SK-N-SH (cell line): ENCODE data around the gene AKT3.

Source experiments
- ELF1 ChIP-seq: IDR thresholded peaks from 2 replicates; pipeline ENCODE4 v1.4.0; 2012
- EP300 ChIP-seq, 2 experiments: IDR thresholded peaks; 2 replicates each; pipeline versions ENCODE4 v1.4.0 to v1.6.1; 2012; ENCODE audit warnings: borderline replicate concordance in 1 of 2, low read depth in 1 of 2, low read length in 1 of 2
- EZH2phosphoT487 ChIP-seq: fragments of 200-600 bp; sonication (generic); IDR thresholded peaks from 2 replicates; pipeline ENCODE4 v1.6.1; 2017; ENCODE audit warnings: low read depth, mixed run types, mild to moderate bottlenecking, antibody characterized with exemption, moderate library complexity, borderline replicate concordance
- FOSL2 ChIP-seq: IDR thresholded peaks from 2 replicates; pipeline ENCODE4 v1.4.0; 2012; ENCODE audit warnings: low read depth, mild to moderate bottlenecking, moderate library complexity, borderline replicate concordance
- POLR2AphosphoS5 ChIP-seq: IDR thresholded peaks from 2 replicates; pipeline ENCODE4 v1.6.1; 2012; ENCODE audit warnings: low read depth, low read length
- SIN3A ChIP-seq: IDR thresholded peaks from 2 replicates; pipeline ENCODE4 v1.6.1; 2012; ENCODE audit warnings: low read depth, mild to moderate bottlenecking, low read length, moderate library complexity, borderline replicate concordance
- USF2 ChIP-seq: fragments of 150-350 bp; IDR thresholded peaks from 2 replicates; pipeline ENCODE4 v1.6.1; 2017; ENCODE audit warnings: antibody characterized with exemption, low read length, low read depth, borderline replicate concordance
- TF ChIP-seq, protein P1 (sequence below): fragments of 200-600 bp; sonication (generic); IDR thresholded peaks from 2 replicates; pipeline ENCODE4 v1.6.1; 2017; ENCODE audit warnings: antibody characterized with exemption, mild to moderate bottlenecking, moderate library complexity
- TF ChIP-seq, protein P2 (sequence below): IDR thresholded peaks from 2 replicates; pipeline ENCODE4 v1.4.0; 2012; ENCODE audit warnings: low read depth, borderline replicate concordance
- TF ChIP-seq, protein P3 (sequence below): IDR thresholded peaks from 2 replicates; pipeline ENCODE4 v1.4.0; 2012; ENCODE audit warnings: low read depth

DNA sequence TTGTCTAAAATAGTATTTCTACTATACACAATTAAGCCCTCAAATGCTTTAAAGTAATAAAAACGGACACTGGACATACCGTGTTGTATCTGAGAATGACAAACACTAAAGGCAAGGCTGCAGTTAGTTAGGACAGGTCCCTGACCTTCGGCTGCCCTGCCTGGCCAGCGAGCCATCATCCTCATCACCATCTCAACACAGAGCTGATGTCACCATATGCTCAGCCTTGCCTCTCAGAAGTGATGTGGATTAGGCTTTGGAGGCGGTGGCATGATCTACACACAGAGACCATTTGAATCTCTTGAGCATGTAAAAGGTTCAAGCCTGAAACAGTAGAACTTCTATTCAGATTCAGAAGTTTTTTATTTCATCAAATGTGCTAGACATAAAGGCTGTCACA, 349.5 kb downstream of the AKT3 start:
- TF ChIP-seq, protein P1, sequence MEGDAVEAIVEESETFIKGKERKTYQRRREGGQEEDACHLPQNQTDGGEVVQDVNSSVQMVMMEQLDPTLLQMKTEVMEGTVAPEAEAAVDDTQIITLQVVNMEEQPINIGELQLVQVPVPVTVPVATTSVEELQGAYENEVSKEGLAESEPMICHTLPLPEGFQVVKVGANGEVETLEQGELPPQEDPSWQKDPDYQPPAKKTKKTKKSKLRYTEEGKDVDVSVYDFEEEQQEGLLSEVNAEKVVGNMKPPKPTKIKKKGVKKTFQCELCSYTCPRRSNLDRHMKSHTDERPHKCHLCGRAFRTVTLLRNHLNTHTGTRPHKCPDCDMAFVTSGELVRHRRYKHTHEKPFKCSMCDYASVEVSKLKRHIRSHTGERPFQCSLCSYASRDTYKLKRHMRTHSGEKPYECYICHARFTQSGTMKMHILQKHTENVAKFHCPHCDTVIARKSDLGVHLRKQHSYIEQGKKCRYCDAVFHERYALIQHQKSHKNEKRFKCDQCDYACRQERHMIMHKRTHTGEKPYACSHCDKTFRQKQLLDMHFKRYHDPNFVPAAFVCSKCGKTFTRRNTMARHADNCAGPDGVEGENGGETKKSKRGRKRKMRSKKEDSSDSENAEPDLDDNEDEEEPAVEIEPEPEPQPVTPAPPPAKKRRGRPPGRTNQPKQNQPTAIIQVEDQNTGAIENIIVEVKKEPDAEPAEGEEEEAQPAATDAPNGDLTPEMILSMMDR = no peak
- TF ChIP-seq EP300 (IDR thresholded peaks at IDR 0.05; ENCODE audit: borderline replicate concordance in 1 of 2, low read depth in 1 of 2, low read length in 1 of 2) = no peak
- no peak for TF ChIP-seq SIN3A
- TF ChIP-seq, protein P2, sequence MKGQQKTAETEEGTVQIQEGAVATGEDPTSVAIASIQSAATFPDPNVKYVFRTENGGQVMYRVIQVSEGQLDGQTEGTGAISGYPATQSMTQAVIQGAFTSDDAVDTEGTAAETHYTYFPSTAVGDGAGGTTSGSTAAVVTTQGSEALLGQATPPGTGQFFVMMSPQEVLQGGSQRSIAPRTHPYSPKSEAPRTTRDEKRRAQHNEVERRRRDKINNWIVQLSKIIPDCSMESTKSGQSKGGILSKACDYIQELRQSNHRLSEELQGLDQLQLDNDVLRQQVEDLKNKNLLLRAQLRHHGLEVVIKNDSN = no peak
- no peak for TF ChIP-seq EZH2phosphoT487
- TF ChIP-seq FOSL2 = no peak
- no peak for TF ChIP-seq USF2
- no peak for TF ChIP-seq POLR2AphosphoS5
- no peak for TF ChIP-seq ELF1
- TF ChIP-seq, protein P3, sequence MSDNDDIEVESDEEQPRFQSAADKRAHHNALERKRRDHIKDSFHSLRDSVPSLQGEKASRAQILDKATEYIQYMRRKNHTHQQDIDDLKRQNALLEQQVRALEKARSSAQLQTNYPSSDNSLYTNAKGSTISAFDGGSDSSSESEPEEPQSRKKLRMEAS = no peak
